NCI-H2227 (cell line): ENCODE data around the gene RAB6B.
"Not testable (repeated sequence)": the region's sequence is repeated elsewhere in the genome, so short reads cannot be mapped to it uniquely, and the experiment has no call there.

Experiments used
- DNase-seq: peaks from one replicate; lab custom pipeline; 2025; ENCODE audit not compliant: unreplicated experiment; lab: John Stamatoyannopoulos, UW

The RAB6B gene

GRCh38 chr3:133820889-133821675, 74.6 kb downstream of the RAB6B start:
- no peak for DNase-seq

DNA sequence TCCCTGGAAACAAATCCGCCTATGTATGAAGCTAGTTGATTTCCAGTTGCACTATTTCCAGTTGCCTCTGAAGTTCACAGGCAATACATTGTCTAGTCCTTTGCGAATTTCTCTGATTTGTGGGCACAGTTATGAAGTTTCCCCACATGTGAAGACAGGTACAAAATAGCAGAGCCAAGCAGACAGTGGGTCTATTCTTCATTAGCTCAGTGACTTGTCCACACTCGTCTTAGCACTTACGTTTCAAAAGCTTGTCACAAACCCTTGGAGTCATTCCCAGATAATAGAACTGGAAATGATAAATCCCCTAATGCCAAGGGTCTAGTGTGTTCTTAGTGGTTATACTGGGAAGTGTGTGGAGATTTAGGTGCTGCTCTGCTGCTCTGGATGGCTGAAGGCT, 75.6 kb downstream of the RAB6B start:
- DNase-seq: no peak

- no peak for DNase-seq
These were observed 80.3 kb downstream of the RAB6B start for GRCh38 chr3:133815386-133815785.

DNA sequence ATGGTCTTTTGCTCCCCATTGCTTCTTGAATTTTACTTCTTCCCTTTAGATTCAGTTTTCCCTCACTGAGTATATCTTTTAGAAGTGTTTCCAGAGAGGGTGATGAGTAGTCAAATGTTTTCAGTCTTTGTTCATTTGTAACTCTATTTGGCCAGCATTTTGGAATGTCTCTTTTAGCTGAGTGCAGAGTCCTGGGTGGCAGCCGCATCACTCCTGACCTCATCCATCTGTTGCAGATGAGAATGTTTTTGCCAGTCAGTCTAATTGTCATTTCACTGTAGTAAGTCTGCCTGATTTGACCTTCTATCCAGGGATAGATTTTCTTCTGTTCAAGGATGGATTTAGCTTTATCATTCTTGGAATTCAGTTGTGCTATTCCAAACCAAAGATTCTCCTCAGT, 82.8 kb downstream of the RAB6B start:
- DNase-seq: no peak

DNA sequence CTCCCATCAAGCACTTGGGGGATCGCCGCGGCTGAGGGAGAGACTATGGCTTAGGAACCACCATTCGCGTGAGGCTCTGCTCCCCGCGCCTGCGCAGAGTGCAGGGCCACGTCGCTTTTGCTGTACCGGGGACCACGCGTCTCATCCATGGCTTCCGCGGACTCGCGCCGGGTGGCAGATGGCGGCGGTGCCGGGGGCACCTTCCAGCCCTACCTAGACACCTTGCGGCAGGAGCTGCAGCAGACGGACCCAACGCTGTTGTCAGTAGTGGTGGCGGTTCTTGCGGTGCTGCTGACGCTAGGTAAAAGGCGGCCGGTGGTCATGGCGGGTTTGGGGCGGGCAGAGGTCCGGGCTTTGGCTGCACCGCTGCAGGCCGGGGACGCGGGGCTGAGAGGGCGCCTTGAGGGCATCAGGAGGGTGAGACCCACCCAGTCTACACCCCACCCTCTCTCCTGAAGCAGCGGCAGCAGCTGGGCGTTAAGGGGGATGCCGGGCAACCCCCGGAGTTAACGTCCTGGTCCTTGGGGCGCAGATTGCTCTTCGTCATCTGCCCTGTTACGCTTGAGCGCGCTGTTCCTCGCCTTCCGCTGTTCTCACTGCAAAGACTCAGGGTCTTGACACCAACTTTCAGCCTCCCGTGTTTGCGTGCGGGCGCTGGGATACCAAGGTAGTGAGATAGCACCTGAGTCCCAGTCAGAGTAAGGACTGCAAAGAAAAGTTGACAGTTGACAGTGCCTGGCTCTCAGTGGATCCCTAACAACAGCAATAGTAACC, 89.8 kb downstream of the RAB6B start, which contains the start of gene SRPRB:
Gene SRPRB (plus strand): TSS at position 114 of the 774 bp plus-strand sequence. CDS start 34 bp downstream, at position 148.
- peak; percentile 90 for DNase-seq

- peak; percentile 15 for DNase-seq
These were observed 90.3 kb downstream of the RAB6B start for GRCh38 chr3:133805384-133805701.

GRCh38 chr3:133804896-133805295, 90.8 kb downstream of the RAB6B start:
- DNase-seq: no peak

DNA sequence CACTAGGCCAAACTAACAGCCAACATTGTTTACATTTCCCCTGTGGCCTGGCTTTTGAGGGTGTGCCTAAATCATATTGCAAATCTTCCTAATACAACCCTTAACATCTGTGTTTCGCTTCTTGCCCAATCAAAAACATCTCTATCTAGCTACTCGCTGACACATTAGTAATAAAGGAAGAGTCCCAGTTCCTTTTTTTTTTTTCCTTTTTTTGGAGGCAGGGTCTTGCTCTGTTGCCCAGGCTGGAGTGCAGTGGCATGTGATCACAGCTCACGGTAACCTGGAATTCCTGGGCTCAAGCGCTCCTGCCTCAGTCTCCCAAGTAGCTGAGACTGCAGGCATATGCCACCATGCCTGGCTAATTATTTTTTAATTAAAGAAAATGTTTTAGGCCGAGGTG, 92.2 kb downstream of the RAB6B start:
- no peak for DNase-seq

GRCh38 chr3:133799794-133800585, 95.7 kb downstream of the RAB6B start:
- DNase-seq: no peak

DNA sequence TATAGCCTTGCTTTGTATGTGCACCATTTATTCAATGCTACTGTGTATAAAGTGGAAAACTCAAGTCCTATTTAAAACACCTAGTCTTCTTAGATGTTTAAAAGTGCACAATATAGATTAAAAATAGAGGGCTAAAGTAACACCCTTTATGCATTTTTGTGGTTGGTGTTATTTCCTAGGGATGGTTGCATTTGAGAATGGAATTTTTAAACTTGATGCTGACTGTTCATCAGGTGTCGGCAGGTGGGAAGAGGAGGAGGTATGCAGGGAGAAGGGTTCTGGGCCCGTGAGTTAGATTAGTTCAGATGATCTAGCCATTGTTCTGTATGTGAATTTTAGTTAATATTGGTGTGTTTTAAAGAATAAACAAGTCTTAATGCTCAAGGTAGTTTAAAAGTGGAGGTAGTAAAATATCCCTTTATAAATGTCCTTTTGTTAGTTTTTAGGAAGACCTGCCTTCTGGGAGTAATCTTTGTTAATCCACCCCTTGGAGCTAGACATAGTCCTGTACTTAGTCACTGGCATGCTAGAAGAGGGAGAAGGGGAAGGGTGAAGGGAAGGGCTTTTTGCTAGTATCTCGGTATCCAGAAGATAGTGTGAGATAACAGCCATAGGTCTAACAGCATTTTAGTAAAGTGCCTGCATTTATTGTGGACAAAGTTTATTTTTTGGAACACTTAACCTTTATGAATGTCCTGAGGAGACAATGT, 98.1 kb downstream of the RAB6B start:
- no peak for DNase-seq

- peak; percentile 19 for DNase-seq
These were observed 103.4 kb downstream of the RAB6B start for GRCh38 chr3:133792171-133792763.

GRCh38 chr3:133788024-133788423, 107.7 kb downstream of the RAB6B start:
- no peak for DNase-seq

DNA sequence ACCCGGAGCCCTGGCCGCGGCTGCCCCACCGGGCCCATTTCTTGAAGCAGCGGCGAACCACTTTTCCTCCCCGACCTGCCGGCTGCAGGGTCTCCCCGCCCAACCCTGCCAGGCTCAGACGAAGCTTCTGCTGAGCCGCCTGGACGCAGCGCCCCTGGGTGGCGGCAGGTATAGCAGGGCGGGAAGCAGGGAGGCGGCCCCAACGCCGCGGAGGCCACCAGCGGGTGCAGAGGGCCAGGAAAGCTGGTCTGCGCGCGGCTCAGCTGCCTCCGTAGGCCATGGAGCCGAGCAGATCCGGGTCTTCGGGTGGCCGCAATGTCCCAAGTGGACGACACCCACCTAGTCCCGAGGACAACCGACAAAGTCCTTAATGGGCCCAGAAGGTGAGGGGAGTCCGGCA, 111.9 kb downstream of the RAB6B start:
- no peak for DNase-seq

GRCh38 chr3:133782454-133782853, 113.2 kb downstream of the RAB6B start:
- DNase-seq: no peak

DNA sequence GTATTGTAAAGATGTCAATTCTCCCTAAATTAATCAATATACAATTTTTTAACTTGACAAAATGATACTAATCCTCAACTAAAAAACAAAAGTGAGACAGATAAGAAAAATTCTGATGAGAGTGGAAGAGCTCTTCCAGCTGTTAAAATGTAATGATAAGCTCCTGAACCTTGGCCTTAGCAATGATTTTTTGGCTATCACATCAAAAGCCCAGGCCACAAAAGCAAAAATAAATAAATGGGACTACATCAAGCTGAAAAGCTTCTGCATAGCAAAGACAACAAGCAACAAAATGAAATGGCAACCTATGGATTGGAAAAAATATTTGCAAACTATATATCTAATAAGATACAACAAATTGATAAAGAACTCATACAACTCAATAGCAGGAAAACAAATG, 114.1 kb downstream of the RAB6B start:
- no peak for DNase-seq

DNA sequence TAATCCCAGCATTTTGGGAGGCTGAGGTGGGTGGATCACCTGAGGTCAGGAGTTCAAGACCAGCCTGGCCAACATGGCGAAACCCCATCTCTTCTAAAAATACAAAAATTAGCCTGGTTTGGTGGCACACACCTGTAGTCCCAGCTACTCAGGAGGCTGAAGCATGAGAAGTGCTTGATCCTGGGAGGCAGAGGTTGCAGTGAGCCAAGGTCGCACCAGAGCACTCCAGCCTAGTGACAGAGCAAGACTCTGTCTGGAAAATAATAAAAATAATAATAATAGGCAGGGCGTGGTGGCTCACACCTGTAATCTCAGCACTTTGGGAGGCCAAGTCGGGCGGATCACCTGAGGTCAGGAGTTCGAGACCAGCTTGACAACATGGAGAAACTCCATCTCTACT, 114.9 kb downstream of the RAB6B start:
- not testable (repeated sequence) for DNase-seq

DNA sequence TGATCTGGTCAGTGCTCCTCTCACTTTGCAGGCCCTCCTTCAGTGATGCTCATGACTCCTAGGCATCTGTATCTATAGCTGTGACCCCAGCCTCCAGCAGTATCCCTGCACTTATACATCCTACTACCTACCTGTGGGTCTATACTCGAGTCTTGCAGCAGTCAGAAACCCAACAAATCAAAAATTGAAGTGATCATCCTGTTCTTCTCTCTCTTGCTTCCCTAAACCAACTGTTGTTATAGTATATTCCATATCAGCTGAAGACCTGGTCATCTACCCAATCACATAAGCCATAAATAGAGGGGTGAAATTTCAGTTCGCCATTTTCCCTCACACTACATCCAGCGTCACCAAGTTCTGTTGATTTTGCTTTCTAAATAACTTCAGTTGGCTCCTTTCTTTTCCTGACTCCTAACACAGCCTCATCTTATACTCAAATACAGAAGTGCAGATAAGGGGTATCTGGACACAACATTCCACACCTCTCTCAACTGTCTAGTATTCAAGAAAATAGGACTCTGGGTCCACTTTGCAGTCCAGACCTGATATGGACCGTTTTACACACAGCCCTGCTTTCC, 116.0 kb downstream of the RAB6B start:
- no peak for DNase-seq

DNA sequence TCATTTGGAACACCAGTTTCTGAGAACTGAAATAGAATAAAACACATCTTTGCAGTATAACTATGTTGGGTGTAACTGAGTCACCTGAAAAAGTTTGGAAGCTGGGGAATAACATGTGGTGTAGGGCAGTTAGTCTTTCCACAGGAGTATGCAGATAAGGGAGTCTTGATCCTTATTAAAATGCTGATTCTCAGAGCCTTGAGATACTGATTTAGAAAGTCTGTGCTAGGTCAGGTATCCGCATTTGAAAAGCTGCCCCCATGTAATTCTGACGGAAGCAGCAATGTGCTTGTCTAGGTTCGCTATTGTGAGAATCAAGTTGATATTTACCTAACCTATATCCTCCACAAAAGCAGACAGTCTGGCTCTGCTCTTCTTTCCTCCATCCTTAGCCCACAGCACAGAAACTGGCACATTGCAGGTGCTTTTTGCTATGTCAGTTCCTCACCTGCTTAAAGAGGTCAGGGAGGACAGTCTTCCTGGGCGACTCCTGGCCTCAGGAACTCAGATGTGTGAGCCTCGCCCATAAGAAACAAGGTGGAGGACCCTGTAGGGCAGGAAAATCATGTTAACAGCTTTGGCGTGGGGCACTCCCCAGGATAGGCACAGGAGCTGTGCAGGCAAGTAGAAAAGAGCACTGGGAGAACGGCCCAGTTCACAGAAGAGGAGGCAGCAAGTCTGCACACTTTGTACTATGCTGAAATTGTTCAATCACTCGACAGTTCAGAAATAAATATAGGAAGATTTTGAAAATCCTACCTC, 117.7 kb downstream of the RAB6B start:
- DNase-seq: no peak

- DNase-seq: no peak
These were observed 118.8 kb downstream of the RAB6B start for GRCh38 chr3:133776794-133777438.
